ENCODE results near the gene PRKG2.

PRKG2 gene

GRCh38 chr4:81118086-81118485 is 96.9 kb downstream of the PRKG2 start:
- no peak for DNase-seq (ENCODE audit: low read depth, low spot score)
- no peak for TF ChIP-seq CTCF (IDR thresholded peaks at IDR 0.05; ENCODE audit: low read depth, low read length)
- in situ Hi-C loops (cut with HindIII; ENCODE audit: low sequenced_read_pairs): no loop called here
- no peak overlapping the region for H3K4me3 ChIP-seq (ENCODE audit: low read depth, low read length)

- no peak for TF ChIP-seq CTCF (IDR thresholded peaks at IDR 0.05; ENCODE audit: low read depth, low read length)
- no peak for DNase-seq (ENCODE audit: low read depth, low spot score)
- H3K4me3 ChIP-seq (ENCODE audit: low read depth, low read length): no peak overlapping the region
- in situ Hi-C loops (cut with HindIII; ENCODE audit: low sequenced_read_pairs): no loop called here
Measured at GRCh38 chr4:81116566-81116965, 98.5 kb downstream of the PRKG2 start.

- H3K4me3 ChIP-seq (ENCODE audit: low read depth, low read length): no peak overlapping the region
- in situ Hi-C loops (cut with HindIII; ENCODE audit: low sequenced_read_pairs): no loop called here
- TF ChIP-seq CTCF (IDR thresholded peaks at IDR 0.05; ENCODE audit: low read depth, low read length): no peak
Measured at GRCh38 chr4:81113024-81113423, 102.0 kb downstream of the PRKG2 start.

GRCh38 chr4:81109356-81109755 is 105.7 kb downstream of the PRKG2 start:
- no peak for TF ChIP-seq CTCF (IDR thresholded peaks at IDR 0.05; ENCODE audit: low read depth, low read length)
- no peak overlapping the region for H3K4me3 ChIP-seq (ENCODE audit: low read depth, low read length)
- DNase-seq (ENCODE audit: low read depth, low spot score): no peak
- in situ Hi-C loops (cut with HindIII; ENCODE audit: low sequenced_read_pairs): no loop called here

More at GRCh38 chr4:81113024-81113423, 102.0 kb downstream of the PRKG2 start:
- DNase-seq (ENCODE audit: low read depth, low spot score): peak; percentile 8

- DNase-seq (ENCODE audit: low read depth, low spot score): no peak
- in situ Hi-C loops (cut with HindIII; ENCODE audit: low sequenced_read_pairs): no loop called here
- no peak overlapping the region for H3K4me3 ChIP-seq (ENCODE audit: low read depth, low read length)
- no peak for TF ChIP-seq CTCF (IDR thresholded peaks at IDR 0.05; ENCODE audit: low read depth, low read length)
Measured at GRCh38 chr4:81106150-81106549, 108.9 kb downstream of the PRKG2 start.

GRCh38 chr4:81102107-81102506 is 112.9 kb downstream of the PRKG2 start:
- TF ChIP-seq CTCF (IDR thresholded peaks at IDR 0.05; ENCODE audit: low read depth, low read length): no peak
- in situ Hi-C loops (cut with HindIII; ENCODE audit: low sequenced_read_pairs): no loop called here
- no peak for DNase-seq (ENCODE audit: low read depth, low spot score)
- no peak overlapping the region for H3K4me3 ChIP-seq (ENCODE audit: low read depth, low read length)

GRCh38 chr4:81096566-81096965 is 118.5 kb downstream of the PRKG2 start:
- TF ChIP-seq CTCF (IDR thresholded peaks at IDR 0.05; ENCODE audit: low read depth, low read length): no peak
- in situ Hi-C loops (cut with HindIII; ENCODE audit: low sequenced_read_pairs): no loop called here
- no peak for DNase-seq (ENCODE audit: low read depth, low spot score)
- no peak overlapping the region for H3K4me3 ChIP-seq (ENCODE audit: low read depth, low read length)

Data from astrocyte of the spinal cord (primary cell).